Thoracic aorta (tissue), 2 donors: Measurements from ENCODE around the gene CIDEC. TPM values are rescaled to one million over a fixed set of nuclear protein-coding genes. Genes with fewer than 3 reads are reported as not detected.

Source experiments
- ATAC-seq: fragments of 150-250 bp; one replicate; pipeline ENCODE4 v1.8.0; 2017; ENCODE audit warnings: low read depth; ENCODE audit not compliant: insufficient number of reproducible peaks, low FRiP score
- DNase-seq: peaks from one replicate; pipeline ENCODE4 v3.0.0-alpha.2; 2020; ENCODE audit warnings: low spot score
- H3K27ac ChIP-seq, 2 donors: fragments of 200-600 bp; sonication (generic); 1 replicate in 1 of 2; 2 replicates in 1 of 2; pipeline ENCODE4 v1.5.1; 2016; ENCODE audit warnings: mild to moderate bottlenecking in 2 of 2, moderate library complexity in 2 of 2
- H3K27me3 ChIP-seq: fragments of 200-600 bp; sonication (generic); replicated peaks from 2 replicates; pipeline ENCODE4 v1.6.0; 2016; ENCODE audit warnings: mild to moderate bottlenecking; ENCODE audit not compliant: insufficient read depth
- H3K36me3 ChIP-seq: fragments of 200-600 bp; sonication (generic); one replicate; pipeline ENCODE4 v1.5.1; 2016
- H3K4me1 ChIP-seq, 2 donors: fragments of 200-600 bp; sonication (generic); 1 replicate in 1 of 2; 2 replicates in 1 of 2; pipeline versions ENCODE4 v1.5.1 to v1.6.0; 2016; ENCODE audit warnings: low read depth in 2 of 2, mild to moderate bottlenecking in 1 of 2; ENCODE audit not compliant: control insufficient read depth in 1 of 2
- H3K4me3 ChIP-seq: fragments of 200-600 bp; sonication (generic); 2 replicates; pipeline ENCODE4 v1.5.1; 2016; ENCODE audit warnings: mild to moderate bottlenecking
- H3K9me3 ChIP-seq: fragments of 200-600 bp; sonication (generic); 2 replicates; pipeline ENCODE4 v1.5.1; 2016
- total RNA-seq, 2 donors: library from RNA; depleted of rRNA; stranded (reverse); fragments of >200 nt; gene quantifications; one replicate each; pipeline versions ENCODE4 v1.1.0 to v1.2.3, GENCODE V29; 2016
- TF ChIP-seq, protein P1 (sequence below): fragments of 200-600 bp; sonication (generic); IDR thresholded peaks from one replicate; pipeline ENCODE4 v1.5.1; 2019; ENCODE audit warnings: antibody characterized with exemption

CIDEC gene
- total RNA-seq, 2 donors from 2014 or later, result 2.0 to 2.6 TPM

DNA sequence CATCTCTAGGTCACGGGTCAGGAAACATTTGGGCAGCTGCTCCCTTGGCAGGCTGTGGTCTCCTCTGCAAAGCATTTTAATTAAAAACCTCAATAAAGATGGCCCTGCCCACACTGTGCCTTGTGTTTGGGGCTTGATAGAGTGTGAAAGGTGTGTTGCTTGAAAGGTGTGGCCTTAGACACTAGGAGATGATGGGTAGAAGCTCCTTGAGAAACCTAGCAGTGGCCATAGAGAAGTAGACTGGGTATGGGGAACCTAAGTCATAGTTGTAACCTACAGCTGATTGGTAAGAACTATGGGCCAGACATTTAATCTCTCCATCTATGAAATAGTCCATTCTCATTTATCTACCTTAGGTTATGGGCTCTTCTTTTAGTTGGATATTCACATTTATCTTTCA, 13.7 kb upstream of the CIDEC start:
- Histone ChIP-seq H3K4me3 (no peak overlapping the region), H3K27ac (peak overlapping the region in 1 of 2 donors; percentile 0), H3K9me3 (no peaks in the 10 kb centered on the region), H3K36me3 (peaks cover 7% of the 10 kb centered on the region), H3K27me3 (no peaks in the 10 kb centered on the region), H3K4me1 (peaks cover 15 to 31% of the 10 kb centered on the region in 2 donors)
- DNase-seq (no peak), ATAC-seq (no peak)
- TF ChIP-seq, protein P1, sequence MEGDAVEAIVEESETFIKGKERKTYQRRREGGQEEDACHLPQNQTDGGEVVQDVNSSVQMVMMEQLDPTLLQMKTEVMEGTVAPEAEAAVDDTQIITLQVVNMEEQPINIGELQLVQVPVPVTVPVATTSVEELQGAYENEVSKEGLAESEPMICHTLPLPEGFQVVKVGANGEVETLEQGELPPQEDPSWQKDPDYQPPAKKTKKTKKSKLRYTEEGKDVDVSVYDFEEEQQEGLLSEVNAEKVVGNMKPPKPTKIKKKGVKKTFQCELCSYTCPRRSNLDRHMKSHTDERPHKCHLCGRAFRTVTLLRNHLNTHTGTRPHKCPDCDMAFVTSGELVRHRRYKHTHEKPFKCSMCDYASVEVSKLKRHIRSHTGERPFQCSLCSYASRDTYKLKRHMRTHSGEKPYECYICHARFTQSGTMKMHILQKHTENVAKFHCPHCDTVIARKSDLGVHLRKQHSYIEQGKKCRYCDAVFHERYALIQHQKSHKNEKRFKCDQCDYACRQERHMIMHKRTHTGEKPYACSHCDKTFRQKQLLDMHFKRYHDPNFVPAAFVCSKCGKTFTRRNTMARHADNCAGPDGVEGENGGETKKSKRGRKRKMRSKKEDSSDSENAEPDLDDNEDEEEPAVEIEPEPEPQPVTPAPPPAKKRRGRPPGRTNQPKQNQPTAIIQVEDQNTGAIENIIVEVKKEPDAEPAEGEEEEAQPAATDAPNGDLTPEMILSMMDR, result no peak

DNA sequence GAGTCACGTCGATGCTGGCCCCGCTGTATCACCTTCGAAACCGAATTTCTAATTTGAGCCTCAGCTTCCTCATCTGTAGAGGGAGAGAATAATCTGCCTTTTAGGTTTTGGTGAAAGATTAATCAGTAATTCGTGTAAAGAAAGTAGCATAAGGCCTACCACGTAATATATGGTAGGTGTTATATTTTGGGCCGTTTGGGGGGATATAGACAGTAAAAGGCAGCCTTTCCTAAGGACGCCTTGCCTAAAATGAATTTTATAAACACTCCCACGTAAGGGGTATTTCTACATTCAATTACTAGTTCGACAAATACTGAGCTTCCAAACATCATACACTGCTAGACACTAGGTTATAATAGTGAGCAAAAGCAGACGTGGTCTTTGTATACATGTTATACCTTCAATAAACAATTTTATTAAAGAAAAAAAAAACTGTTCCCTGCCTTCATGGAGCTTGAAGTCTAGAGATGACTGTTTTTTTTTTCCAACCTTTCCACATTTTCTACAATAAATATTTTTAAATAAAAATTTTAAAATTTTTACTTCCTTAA, 11.1 kb upstream of the CIDEC start:
- H3K27ac ChIP-seq, result peak overlapping the region; percentile 87 to 97
- DNase-seq, result no peak
- no peak for ATAC-seq
- H3K9me3 ChIP-seq, result no peaks in the 10 kb centered on the region
- H3K27me3 ChIP-seq, result no peaks in the 10 kb centered on the region
- H3K36me3 ChIP-seq, result peaks cover 7% of the 10 kb centered on the region
- TF ChIP-seq, protein P1, result no peak
- peaks cover 10 to 15% of the 10 kb centered on the region in 2 donors for H3K4me1 ChIP-seq
- peak overlapping the region; percentile 100 for H3K4me3 ChIP-seq

DNA sequence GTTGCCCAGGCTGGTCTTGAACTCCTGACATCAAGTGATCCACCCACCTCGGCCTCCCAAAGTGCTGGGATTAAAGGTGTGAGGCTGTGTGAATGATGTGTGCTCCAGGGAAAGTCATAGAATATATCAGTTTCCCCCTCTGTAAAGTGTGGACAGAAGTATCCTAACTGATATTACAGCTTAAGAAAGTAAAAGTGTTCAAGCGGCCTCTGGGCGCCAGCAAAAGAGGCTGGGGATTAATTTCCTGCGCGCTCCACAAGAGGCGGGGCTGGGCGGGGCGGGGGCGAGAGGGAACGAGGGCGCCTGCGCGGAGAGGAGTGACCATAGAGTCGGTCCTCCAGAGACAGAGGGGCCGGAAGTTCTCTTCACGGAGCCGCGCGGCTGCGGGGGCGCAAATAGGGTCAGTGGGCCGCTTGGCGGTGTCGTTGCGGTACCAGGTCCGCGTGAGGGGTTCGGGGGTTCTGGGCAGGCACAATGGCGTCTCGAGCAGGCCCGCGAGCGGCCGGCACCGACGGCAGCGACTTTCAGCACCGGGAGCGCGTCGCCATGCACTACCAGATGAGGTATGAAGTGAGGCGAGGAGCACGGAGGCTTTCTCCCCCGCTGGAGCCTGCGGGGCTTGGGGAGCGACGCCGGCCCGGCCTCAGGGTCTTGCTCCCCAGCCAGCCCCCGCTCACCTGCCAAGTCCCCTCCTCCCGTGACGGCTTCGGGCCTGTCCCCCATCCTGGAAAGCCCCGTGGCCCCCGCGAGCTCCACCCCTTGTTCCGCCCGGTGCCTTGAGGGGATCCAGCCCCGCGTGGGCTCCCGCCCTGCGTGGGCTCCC, 10.4 kb upstream of the CIDEC start, which contains the start of gene JAGN1:
TSS of gene JAGN1 (plus strand) at position 362 of the 823 bp plus-strand sequence. CDS start at position 475, 113 bp downstream.
- ATAC-seq, result peak; percentile 91
- Histone ChIP-seq H3K9me3 (no peaks in the 10 kb centered on the region), H3K27me3 (no peaks in the 10 kb centered on the region), H3K4me3 (peak within 1 kb of the TSS; percentile 100), H3K27ac (peak within 1 kb of the TSS; percentile 87 to 97), H3K4me1 (peaks cover 10 to 15% of the 10 kb centered on the region in 2 donors), H3K36me3 (peaks cover 7% of the 10 kb centered on the region)
- peak; percentile 68 for DNase-seq
- TF ChIP-seq, protein P1, result peak; percentile 20

DNA sequence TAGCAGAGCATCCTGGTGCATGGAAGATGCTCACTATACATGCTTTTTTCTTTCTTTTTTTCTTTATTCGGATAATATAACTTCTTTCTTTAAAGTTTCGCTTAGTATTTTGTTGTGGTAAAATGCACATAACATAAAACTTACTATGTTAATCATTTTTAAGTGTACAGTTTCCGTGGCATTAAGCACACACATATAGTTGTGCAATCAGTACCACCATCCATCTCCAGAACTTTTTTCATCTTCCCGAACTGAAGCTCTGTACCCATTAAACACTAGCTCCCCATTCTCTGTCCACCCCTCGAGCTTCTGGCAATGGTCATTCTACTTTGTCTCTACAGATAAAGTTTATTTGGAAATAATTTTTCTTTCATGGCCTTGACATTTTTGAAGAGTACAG, 9.4 kb upstream of the CIDEC start:
- no peak overlapping the region for H3K27ac ChIP-seq
- TF ChIP-seq, protein P1, result no peak
- H3K4me1 ChIP-seq, result peaks cover 10 to 15% of the 10 kb centered on the region in 2 donors
- no peaks in the 10 kb centered on the region for H3K9me3 ChIP-seq
- ATAC-seq (no peak), DNase-seq (no peak)
- H3K36me3 ChIP-seq, result peaks cover 7% of the 10 kb centered on the region
- no peaks in the 10 kb centered on the region for H3K27me3 ChIP-seq
- no peak overlapping the region for H3K4me3 ChIP-seq

DNA sequence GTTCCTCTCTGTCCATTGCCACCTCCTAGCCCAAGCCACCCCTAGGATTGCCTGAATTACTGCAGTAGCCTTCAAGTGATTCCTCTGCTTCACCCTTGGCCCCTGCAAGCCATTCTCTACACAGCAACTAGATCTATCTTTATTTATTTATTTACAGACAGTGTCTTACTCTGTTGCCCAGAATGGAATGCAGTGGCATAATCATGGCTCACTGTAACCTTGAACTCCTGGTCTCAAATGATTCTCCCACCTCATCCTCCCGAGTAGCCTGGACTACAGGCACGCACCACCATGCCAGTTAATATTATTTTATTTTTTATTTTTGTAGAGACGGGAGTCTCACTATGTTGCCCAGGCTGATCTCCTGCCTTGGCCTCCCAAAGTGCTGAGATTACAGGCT, 8.5 kb upstream of the CIDEC start:
- no peak overlapping the region for H3K27ac ChIP-seq
- TF ChIP-seq, protein P1, result no peak
- H3K4me1 ChIP-seq, result peaks cover 8 to 10% of the 10 kb centered on the region in 2 donors
- DNase-seq, result no peak
- no peaks in the 10 kb centered on the region for H3K27me3 ChIP-seq
- H3K4me3 ChIP-seq, result no peak overlapping the region
- ATAC-seq, result no peak
- no peaks in the 10 kb centered on the region for H3K9me3 ChIP-seq
- peaks cover 6% of the 10 kb centered on the region for H3K36me3 ChIP-seq
